Measurements from ENCODE around the gene P3H2.

GRCh38 chr3:190034446-190034845 lies 86.3 kb downstream of the P3H2 start:
- no peak for TF ChIP-seq EZH2 (IDR thresholded peaks at IDR 0.05; ENCODE audit: insufficient read depth, poor library complexity, severe bottlenecking)
- no peak for TF ChIP-seq EZH2phosphoT487 (IDR thresholded peaks at IDR 0.05; ENCODE audit: insufficient read depth, low read depth)
